ENCODE results near the gene CHD1.

DNA sequence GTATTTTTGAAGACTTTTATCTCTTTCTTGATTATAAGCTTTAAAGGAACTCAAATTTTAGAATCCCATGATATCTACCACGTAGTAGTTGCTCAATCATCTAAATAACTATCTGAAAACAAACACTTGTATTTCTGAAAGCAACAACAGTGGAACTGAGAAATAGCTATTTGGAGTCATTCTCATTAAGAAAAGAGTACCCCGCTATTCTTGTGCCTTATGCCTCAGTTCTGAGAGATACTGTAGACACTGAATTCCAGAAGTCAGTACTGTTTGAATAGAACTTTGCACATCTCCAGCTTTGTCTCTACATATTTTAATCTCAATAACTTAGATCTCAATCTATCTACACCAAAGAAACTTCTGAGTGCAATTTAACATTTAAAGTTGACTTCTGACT, 11.4 kb downstream of the CHD1 start:
- TF ChIP-seq POLR2AphosphoS5 (IDR thresholded peaks at IDR 0.05; ENCODE audit: borderline replicate concordance, low read depth, low read length) (no peak), FOXP2 (optimal IDR thresholded peaks at IDR 0.05; ENCODE audit: control extremely low read depth, extremely low read length, insufficient read depth) (no peak), EZH2 (IDR thresholded peaks at IDR 0.05) (no peak)

All from SK-N-MC (cell line).